DMS53 (cell line): Measurements from ENCODE around the gene LIX1L.

Experiments
- DNase-seq: peaks from one replicate; lab custom pipeline; 2025; lab: John Stamatoyannopoulos, UW

LIX1L gene

DNA sequence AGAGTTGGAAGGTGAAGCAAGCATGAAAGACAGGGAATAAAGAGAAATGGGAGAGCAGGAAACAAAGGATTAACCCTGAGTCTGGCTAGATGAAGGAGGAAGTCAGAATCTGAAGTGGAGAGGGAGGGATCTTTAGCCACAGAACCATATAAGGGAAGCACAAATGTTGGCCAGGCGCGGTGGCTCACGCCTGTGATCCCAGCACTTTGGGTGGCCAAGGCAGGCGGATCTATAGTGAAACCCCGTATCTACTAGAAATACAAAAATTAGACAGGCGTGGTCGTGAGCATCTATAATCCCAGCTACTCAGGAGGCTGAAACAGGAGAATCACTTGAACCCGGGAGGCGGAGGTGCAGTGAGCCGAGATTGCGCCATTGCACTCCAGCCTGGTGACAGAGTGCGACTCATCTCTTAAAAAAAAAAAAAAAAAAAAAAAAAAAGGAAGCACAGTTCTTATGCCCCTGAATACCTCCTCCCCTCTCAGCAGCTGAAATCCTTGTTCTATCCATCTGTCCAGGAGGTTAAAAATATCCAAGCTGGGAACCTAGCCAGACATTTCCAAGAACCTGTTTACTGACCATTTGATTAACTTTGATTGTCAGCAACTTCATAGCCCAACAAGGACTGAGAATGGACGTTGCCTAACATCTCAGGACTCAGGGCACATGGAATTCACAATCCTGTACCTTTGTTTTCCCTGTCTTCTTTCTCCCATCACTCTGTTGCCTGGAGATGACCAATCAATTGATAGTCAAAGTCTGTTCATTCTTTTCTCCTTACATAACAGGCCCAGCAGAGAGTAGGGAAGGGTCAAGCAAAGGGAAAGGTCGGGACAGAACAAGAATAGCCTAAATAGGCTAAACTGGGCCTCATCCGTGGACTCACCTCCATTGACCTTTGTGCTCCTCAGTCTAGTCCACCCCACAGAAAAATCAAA, 28.0 kb upstream of the LIX1L start:
- peak; percentile 94 for DNase-seq

GRCh38 chr1:145985129-145985501, 27.3 kb upstream of the LIX1L start:
- no peak for DNase-seq

DNA sequence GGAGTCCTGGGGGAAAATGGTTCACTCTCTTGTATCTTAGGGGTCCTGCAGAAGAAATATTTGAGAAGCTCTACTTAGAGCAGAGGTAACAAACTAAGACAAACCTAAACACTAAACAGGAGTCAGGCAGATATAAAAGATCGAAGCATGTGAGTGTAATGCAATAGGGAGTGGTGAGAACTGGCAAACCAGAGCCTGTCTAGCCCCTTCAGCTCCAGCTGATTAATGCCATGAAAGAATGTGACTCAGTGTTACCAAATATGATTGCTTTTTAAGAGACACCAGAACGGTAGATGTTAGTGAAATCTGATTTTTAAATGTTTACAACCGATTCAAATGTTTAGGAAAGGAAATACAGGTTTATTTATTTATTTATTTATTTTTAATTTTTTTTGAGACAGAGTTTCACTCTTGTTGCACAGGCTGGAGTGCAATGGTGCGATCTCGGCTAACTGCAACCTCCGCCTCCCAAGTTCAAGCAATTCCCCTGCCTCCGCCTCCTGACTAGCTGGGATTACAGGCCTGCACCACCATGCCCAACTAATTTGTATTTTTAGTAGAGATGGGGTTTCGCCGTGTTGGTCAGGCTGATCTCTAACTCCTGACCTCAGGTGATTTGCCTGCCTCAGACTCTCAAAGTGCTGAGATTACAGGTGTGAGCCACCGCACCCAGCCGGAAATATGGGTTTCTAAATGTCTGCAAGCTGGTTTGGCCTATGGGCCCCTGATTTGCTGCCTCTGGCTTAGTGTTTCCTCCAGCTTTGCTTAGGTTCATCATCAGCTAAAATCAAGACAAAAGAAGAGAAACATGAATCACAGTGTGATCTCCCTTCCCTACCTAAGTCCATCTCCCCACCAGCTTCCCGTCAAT, 26.4 kb upstream of the LIX1L start:
- no peak for DNase-seq

- DNase-seq: peak; percentile 22
Measured at GRCh38 chr1:145983206-145983675, 25.4 kb upstream of the LIX1L start.

- DNase-seq: no peak
Measured at GRCh38 chr1:145982010-145982723, 24.4 kb upstream of the LIX1L start.

DNA sequence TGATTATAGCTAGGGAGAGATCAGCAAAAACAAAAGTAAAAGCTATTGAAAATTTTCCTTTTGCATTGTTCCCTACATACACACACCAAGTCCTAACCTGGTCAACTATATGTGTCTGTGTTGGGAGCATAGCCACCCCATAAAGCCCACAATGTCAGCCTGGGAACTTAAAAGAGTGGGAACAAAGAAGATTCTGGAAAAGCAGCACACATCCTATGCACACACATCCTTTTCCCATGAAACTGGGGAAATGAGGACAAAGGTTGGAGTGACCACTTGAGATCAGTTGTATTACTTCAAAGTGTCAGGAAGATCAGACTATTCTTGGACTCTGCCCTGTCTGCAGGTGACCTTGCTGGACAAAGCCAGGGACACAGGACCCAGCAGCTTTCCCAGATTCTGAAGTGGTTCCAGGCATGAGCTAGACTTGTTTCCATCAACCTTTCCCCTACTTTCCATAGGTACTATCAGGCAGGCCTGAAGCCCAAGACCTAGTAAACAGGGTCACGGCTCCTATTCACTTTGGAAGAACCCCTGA, 22.7 kb upstream of the LIX1L start:
- DNase-seq: no peak

- DNase-seq: no peak
Measured at GRCh38 chr1:145979746-145980456, 22.1 kb upstream of the LIX1L start.

DNA sequence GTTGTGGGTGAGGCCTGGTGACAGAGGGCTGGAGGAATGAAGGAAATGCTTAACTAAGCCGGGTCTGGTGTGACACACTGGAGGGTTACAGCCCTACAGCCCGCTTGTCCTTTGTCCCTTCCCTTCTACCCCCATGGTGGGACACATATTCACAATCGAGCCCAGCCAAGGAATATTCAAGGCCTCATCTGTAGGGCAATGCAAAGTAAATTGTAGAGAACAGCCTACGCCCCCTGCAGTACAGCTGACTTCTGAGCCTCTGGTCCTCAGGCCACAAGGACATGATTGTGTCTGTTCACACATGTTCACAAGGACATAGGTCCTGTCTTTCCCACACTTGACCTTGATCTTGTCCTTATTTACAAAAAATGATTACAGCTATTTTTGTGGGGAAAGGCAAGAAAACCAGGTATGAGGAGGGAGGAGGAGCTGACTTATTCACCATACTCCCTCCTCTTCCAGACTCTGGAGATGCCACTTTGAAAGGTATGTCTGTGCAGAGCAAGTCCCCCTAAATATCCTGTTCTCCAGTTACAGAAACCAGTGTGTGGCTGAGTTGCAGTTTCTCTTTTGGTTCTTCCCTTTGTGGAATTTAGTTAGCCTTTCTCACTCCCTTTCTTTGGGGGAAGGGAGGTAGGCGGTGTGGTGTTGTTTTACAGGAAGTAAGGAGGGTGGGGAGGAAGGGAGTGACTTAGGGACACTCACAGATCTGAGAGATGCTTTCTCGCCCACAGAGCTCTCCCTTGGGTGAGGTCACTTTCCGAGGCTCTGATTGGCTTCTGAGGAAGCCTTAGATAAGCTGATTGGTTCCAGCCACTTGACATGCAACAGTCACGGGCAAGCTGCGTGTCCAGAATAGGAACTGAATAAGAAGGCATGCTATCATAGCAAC, 21.3 kb upstream of the LIX1L start:
- peak; percentile 99 for DNase-seq

DNA sequence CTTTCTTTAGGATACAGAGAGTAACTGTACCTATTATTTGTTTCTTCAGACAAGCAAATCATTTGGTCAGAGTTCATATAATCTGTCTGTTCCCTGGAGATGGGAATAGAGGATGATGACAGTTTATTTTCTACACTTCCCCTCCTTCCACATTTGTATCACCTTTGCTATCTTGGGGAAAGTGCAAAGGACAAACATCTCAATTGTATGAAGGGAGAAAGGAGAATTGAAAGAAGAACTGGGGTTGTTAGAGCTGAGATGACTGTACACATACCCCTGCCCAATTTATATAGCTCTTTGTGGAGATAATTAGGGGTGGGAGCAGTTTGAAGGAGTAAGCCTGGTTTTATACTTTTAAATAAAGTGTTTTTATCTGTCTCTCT, 20.6 kb upstream of the LIX1L start:
- no peak for DNase-seq

DNA sequence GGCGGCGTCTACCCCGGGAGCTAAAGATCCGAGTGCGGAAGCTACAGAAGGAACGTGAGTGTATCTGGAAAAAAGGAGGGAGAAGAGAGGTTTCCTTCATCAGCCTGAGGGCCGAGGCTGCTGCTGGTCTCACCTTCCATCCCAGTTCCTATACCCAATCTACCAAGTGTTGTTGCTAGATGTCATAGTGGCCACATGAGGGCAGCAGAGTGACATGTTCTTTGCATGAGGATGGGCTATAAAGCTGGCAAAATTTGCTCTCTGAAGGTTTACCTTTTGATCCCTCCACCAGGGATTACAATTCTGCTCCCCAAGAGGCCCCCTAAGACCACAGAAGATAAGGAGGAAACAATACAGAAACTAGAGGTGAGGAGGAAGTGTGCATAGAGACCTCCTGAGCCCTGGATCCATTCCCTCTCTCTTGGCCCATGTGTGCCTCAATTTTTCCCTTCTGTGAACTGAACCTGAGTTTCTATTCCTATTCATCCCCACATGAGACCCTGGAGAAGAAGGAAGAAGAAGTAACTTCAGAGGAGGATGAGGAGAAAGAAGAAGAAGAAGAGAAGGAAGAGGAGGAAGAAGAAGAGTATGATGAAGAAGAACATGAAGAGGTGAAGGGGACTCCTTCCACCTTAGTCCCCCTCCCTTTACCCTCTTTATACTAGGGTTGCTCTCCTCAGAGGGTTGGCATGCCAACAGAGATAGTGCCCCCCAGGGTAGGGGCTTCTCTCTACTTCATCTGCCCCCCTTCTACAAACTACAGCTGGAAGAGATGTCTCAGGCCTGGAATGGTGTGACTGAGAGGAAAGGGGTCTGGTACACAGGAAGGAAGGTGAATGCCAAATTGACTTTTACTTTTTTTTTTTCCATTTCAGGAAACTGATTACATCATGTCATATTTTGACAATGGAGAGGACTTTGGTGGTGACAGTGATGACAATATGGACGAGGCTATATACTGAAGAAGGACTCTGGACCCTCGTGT, 20.0 kb upstream of the LIX1L start:
- peak; percentile 91 for DNase-seq

DNA sequence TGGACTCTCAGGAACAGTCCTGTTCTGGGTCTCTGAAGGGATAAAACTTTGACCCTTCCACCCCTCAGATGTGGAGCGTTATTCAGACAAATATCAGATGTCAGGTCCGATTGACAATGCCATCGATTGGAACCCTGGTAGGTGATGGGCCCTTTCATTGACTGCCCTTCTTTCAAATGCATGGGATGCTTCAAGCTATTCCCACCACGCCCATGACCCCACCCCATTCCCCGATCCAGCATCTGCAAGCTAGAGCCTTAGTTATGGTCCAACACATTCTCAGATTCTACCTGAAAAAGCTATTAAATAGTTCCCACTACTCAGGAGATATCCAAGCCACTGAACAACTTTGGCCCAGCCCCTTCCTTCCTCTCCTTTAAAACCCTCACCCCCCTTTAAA, 19.2 kb upstream of the LIX1L start:
- no peak for DNase-seq

- DNase-seq: no peak
Measured at GRCh38 chr1:145975216-145975615, 17.4 kb upstream of the LIX1L start.

DNA sequence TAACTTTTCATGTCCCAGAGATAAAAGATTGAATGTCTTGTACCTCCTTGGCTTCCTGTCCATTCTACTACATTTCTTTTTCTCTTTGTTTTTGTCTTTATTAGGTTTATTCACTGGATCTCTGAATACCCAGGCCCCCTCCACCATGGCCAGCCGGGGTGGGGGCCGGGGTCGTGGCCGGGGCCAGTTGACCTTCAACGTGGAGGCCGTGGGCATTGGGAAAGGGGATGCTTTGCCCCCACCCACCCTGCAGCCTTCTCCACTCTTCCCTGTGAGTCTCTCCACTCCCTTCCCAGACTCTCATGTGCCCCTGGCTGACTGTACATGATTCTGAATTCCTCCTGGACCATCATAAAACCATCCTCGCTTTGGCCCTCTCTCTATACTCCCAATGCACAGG, 16.9 kb upstream of the LIX1L start:
- DNase-seq: no peak

DNA sequence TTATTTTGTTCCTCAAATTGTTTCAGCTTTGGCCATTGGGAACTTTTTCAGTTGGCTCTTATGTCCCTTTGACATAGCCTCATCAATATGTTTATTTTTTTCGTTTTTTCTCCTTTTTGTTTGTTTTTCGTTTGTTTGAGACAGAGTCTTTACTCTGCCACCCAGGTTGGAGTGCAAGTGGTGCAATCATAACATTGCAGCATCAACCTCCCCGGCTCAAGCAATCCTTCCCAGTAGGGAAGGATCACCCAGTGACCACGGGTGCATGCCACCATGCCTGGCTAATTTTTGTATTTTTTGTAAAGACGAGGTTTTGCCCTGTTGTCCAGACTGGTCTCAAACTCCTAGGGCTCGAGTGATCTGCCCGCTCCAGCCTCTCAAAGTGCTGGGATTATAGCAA, 14.8 kb upstream of the LIX1L start:
- DNase-seq: no peak

- DNase-seq: no peak
Measured at GRCh38 chr1:145967288-145967687, 9.5 kb upstream of the LIX1L start.

DNA sequence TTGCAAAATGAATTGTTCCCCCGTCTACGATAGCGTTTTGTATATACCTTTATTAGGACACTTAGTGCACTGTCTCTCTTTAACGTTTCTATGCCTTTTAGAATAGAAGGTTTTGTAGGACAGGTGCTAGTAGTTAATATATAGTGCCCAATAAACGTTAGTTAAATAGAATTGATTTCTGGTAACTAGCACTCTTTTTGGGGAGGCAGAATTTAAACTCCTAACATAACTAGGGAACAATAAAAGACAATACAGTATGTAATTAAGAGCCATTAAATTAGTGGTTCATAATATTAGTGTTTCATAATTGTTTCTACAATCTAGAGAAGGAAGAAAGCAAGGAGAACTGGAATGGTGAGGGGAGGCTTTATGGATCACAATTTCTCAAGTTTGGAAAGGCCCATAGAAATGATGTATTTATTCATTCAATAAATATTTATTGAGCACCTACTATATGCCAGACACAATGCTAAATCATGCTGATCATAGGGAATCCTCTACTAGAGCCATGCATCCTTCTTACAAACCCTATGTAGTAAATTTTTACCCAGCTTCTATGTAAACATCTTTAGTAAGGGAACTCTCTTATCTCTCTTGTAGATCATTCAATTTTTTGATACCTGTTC, 7.4 kb upstream of the LIX1L start:
- no peak for DNase-seq

- DNase-seq: peak; percentile 98
Measured at GRCh38 chr1:145964328-145965118, 6.7 kb upstream of the LIX1L start, which contains the start of the genes ANKRD34A and POLR3GL. Gene ANKRD34A, minus strand, starts transcription at chr1:145964575. Its CDS starts 2,816 bp downstream, at chr1:145961759. Gene POLR3GL, plus strand, starts transcription at chr1:145964690. Its CDS starts 10,176 bp downstream, at chr1:145974866.
